ENCODE results near the gene EGFLAM.
"Not testable (repeated sequence)": the region's sequence is repeated elsewhere in the genome, so short reads cannot be mapped to it uniquely, and the experiment has no call there.

Gene EGFLAM

DNA sequence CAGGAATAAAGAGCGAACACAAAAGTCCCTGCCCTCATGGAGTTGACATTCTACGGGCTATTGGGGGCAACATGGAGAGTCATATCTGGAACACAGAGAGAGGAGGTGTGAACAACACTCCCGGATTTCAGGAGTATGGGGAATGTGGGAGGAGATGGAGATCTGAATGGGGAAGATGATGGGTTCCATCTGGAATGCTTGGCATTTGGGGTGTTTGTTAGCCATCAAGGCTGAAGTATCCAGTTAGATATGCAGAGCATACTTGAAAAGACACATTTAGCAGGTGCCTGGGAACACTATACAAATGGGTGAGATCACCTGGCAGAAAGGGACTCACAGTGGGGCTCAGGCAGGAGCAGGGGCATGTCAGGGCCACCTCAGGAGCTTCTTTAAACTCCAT is 61.1 kb downstream of the EGFLAM start:
- Histone ChIP-seq H3K9me3 (ENCODE audit: control insufficient read depth in 5 of 5, low read length in 5 of 5) (no peaks in the 10 kb centered on the region), H3K4me3 (ENCODE audit: low read depth in 1 of 5, low read length in 5 of 5) (no peak overlapping the region)

DNA sequence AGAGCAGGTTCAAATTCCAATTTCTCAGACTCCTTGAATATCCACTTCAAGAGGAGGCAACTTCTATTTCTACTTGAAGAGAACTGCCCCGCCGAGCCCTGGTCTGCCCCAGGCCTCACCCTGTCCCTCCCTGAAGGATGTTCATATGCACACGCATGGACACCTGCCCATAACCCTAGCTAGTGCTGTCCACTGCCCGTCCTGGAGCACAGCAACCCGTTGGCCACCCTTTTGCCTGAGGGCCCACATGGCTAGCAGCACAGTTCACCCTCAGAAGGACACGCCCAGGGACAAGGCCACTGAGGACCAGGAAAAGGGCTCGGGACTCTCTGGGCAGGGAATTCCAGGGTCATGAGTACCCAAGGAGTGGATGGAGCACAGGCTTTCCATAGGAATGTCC is 63.6 kb downstream of the EGFLAM start:
- Histone ChIP-seq H3K27me3 (ENCODE audit: control insufficient read depth in 5 of 5, insufficient read depth in 4 of 5, low read length in 5 of 5) (no peaks in the 10 kb centered on the region), H3K9ac (ENCODE audit: low read length in 5 of 5) (no peak overlapping the region), H3K4me3 (ENCODE audit: low read depth in 1 of 5, low read length in 5 of 5) (no peak overlapping the region), H3K27ac (ENCODE audit: low read depth, low read length) (no peak overlapping the region), H3K36me3 (ENCODE audit: control insufficient read depth in 5 of 5, insufficient read depth in 5 of 5, low read length in 5 of 5) (no peaks in the 10 kb centered on the region), H3K9me3 (ENCODE audit: control insufficient read depth in 5 of 5, low read length in 5 of 5) (no peaks in the 10 kb centered on the region), H3K4me1 (ENCODE audit: control insufficient read depth in 5 of 5, insufficient read depth in 5 of 5, low read length in 5 of 5) (peaks cover 0 to 2% (median 0%) of the 10 kb centered on the region in 5 donors)

More for the DNA sequence above, 61.1 kb downstream of the EGFLAM start:
- Histone ChIP-seq H3K27me3 (ENCODE audit: control insufficient read depth in 5 of 5, insufficient read depth in 4 of 5, low read length in 5 of 5) (no peaks in the 10 kb centered on the region), H3K9ac (ENCODE audit: low read length in 5 of 5) (no peak overlapping the region), H3K36me3 (ENCODE audit: control insufficient read depth in 5 of 5, insufficient read depth in 5 of 5, low read length in 5 of 5) (no peaks in the 10 kb centered on the region), H3K27ac (ENCODE audit: low read depth, low read length) (no peak overlapping the region), H3K4me1 (ENCODE audit: control insufficient read depth in 5 of 5, insufficient read depth in 5 of 5, low read length in 5 of 5) (peaks cover 0 to 9% (median 6%) of the 10 kb centered on the region in 5 donors)

DNA sequence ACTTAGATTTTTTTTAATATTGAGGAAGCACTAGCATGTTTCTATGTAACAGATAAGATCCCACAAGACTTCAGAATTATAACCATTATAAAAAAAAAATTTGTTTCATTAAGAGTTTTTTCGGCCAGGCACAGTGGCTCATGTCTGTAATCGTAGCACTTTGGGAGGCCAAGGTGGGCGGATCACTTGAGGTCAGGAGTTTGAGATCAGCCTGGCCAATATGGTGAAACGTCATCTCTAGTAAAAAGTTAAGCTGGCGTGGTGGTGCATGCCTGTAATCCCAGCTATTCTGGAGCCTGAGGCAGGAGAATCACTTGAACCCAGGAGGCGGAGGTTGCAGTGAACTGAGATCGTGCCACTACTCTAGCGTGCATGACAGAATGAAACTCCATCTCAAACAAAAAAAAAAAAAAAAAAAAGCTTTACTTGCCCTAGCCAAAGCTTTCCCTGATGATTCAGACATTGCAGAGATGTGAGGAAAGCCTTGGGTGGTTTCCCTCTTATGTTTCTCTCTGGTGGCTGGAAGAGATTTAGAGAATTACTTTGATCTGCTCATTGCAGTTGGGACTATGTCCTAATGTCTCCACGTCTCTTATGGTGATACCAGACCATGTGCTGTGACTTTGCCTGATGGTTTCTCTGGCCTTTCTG is 65.4 kb downstream of the EGFLAM start:
- Histone ChIP-seq H3K9ac (ENCODE audit: low read length in 5 of 5) (no peak overlapping the region), H3K36me3 (ENCODE audit: control insufficient read depth in 5 of 5, insufficient read depth in 5 of 5, low read length in 5 of 5) (no peaks in the 10 kb centered on the region), H3K27me3 (ENCODE audit: control insufficient read depth in 5 of 5, insufficient read depth in 4 of 5, low read length in 5 of 5) (no peaks in the 10 kb centered on the region), H3K4me1 (ENCODE audit: control insufficient read depth in 5 of 5, insufficient read depth in 5 of 5, low read length in 5 of 5) (no peaks in the 10 kb centered on the region), H3K9me3 (ENCODE audit: control insufficient read depth in 5 of 5, low read length in 5 of 5) (no peaks in the 10 kb centered on the region), H3K27ac (ENCODE audit: low read depth, low read length) (no peak overlapping the region), H3K4me3 (ENCODE audit: low read depth in 1 of 5, low read length in 5 of 5) (no peak overlapping the region)

DNA sequence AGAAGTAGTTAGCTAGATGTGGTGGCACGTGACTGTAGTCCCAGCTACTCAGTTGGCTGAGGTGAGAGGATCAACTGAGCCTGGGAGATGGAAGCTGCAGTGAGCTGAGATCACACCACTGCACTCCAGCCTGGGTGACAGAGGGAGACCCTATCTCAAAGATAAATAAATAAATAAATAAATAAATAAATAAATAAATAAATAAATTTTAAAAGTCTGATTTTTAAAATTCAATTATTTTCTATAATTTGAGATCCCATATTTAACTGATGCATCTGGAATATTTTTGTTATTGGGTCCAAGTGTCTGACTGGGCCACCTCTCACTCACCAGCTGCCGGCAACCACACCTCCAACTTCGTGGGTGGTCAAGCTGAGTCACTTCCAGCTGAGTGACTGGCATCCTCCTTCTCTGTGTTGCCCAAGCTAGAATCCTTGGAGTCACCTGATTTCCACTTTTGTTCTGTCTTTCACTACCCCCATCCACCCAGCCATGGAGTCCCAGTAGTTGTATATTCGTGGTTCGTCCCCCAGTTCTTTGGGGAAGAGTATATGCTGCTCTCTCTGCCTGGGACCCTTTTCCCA is 70.9 kb downstream of the EGFLAM start:
- Histone ChIP-seq H3K27ac (ENCODE audit: low read depth, low read length) (no peak overlapping the region), H3K9me3 (ENCODE audit: control insufficient read depth in 5 of 5, low read length in 5 of 5) (no peaks in the 10 kb centered on the region), H3K36me3 (ENCODE audit: control insufficient read depth in 5 of 5, insufficient read depth in 5 of 5, low read length in 5 of 5) (no peaks in the 10 kb centered on the region), H3K4me3 (ENCODE audit: low read depth in 1 of 5, low read length in 5 of 5) (no peak overlapping the region), H3K9ac (ENCODE audit: low read length in 5 of 5) (no peak overlapping the region), H3K4me1 (ENCODE audit: control insufficient read depth in 5 of 5, insufficient read depth in 5 of 5, low read length in 5 of 5) (no peaks in the 10 kb centered on the region), H3K27me3 (ENCODE audit: control insufficient read depth in 5 of 5, insufficient read depth in 4 of 5, low read length in 5 of 5) (no peaks in the 10 kb centered on the region)

DNA sequence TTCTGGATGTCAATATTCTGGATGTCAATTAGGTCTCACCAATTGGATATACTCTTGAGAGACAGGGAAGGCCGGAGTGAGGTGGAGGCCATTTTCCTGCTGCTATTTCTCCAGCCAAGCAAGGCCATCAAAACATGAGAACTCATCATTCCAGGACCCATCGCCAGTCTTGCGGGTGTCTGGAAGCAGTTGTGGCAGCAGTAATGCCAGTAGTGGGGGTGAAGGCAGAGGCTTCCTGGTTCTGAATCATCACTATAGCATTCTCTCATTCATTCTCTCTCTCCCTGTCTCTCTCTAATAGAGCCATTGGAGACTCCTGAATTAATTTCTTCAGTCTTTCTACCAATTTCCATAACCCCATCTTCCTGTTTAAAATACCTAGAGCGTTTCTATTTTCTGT is 71.8 kb downstream of the EGFLAM start:
- no peaks in the 10 kb centered on the region for H3K36me3 ChIP-seq (ENCODE audit: control insufficient read depth in 5 of 5, insufficient read depth in 5 of 5, low read length in 5 of 5)
- no peaks in the 10 kb centered on the region for H3K4me1 ChIP-seq (ENCODE audit: control insufficient read depth in 5 of 5, insufficient read depth in 5 of 5, low read length in 5 of 5)
- no peaks in the 10 kb centered on the region for H3K27me3 ChIP-seq (ENCODE audit: control insufficient read depth in 5 of 5, insufficient read depth in 4 of 5, low read length in 5 of 5)
- H3K4me3 ChIP-seq (ENCODE audit: low read depth in 1 of 5, low read length in 5 of 5): no peak overlapping the region
- H3K9ac ChIP-seq (ENCODE audit: low read length in 5 of 5): no peak overlapping the region
- no peaks in the 10 kb centered on the region for H3K9me3 ChIP-seq (ENCODE audit: control insufficient read depth in 5 of 5, low read length in 5 of 5)
- no peak overlapping the region for H3K27ac ChIP-seq (ENCODE audit: low read depth, low read length)

DNA sequence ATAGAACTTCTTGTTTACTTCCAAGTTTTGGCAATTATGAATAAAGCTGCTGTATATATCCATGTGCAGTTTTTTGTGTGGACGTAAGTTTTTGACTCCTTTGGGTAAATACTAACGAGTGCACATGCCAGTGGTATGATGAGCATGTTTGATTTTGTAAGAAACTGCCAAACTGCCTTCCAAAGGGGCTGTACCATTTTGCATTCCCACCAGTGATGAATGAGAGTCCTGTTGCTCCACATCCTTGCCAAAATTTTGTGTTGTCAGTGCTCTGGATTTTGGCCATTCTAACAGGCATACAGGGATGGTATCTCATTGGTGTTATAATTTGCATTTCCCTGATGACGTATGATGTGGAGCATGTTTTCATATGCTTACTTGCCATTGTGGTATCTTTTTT is 73.5 kb downstream of the EGFLAM start:
- H3K27ac ChIP-seq (ENCODE audit: low read depth, low read length): no peak overlapping the region
- no peaks in the 10 kb centered on the region for H3K9me3 ChIP-seq (ENCODE audit: control insufficient read depth in 5 of 5, low read length in 5 of 5)
- H3K4me3 ChIP-seq (ENCODE audit: low read depth in 1 of 5, low read length in 5 of 5): no peak overlapping the region
- H3K27me3 ChIP-seq (ENCODE audit: control insufficient read depth in 5 of 5, insufficient read depth in 4 of 5, low read length in 5 of 5): no peaks in the 10 kb centered on the region
- H3K36me3 ChIP-seq (ENCODE audit: control insufficient read depth in 5 of 5, insufficient read depth in 5 of 5, low read length in 5 of 5): no peaks in the 10 kb centered on the region
- no peaks in the 10 kb centered on the region for H3K4me1 ChIP-seq (ENCODE audit: control insufficient read depth in 5 of 5, insufficient read depth in 5 of 5, low read length in 5 of 5)
- no peak overlapping the region for H3K9ac ChIP-seq (ENCODE audit: low read length in 5 of 5)

DNA sequence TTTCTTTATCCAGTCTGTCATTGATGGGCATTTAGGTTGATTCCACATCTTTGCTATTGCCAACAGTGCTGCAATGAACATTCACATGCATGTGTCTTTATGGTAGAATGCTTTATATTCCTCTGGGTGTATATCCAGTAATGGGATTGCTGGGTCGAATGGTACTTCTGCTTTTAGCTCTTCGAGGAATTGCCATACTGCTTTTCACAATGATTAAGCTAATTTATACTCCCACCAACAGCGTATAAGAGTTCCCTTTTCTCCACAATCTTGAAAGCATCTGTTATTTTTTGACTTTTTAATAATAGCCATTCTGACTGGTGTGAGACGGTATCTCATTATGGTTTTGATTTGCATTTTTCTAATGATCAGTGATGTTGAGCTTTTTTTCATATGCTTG is 74.8 kb downstream of the EGFLAM start:
- not testable (repeated sequence) for H3K27ac ChIP-seq (ENCODE audit: low read depth, low read length); H3K4me3 ChIP-seq (ENCODE audit: low read depth in 1 of 5, low read length in 5 of 5); H3K36me3 ChIP-seq (ENCODE audit: control insufficient read depth in 5 of 5, insufficient read depth in 5 of 5, low read length in 5 of 5); H3K9ac ChIP-seq (ENCODE audit: low read length in 5 of 5); H3K9me3 ChIP-seq (ENCODE audit: control insufficient read depth in 5 of 5, low read length in 5 of 5); H3K27me3 ChIP-seq (ENCODE audit: control insufficient read depth in 5 of 5, insufficient read depth in 4 of 5, low read length in 5 of 5); H3K4me1 ChIP-seq (ENCODE audit: control insufficient read depth in 5 of 5, insufficient read depth in 5 of 5, low read length in 5 of 5)

DNA sequence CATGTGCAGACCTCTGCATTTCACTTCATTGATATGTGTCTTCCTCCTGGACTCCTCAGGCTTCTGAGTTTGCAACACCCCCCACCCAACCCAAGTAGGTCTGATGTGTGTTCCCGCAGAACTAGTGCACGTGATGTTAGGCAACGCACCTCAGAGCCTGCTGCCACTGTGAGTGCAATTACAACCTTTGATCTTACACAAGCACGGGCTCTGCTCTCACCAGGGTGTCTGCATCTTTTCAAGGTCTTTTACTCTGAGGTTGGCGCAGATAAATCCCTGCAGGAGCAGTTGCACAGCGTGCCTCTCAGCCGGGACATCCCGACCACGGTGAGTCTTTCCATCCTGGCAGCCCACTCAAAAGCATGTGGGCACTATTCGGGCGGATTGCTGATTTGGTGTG is 80.1 kb downstream of the EGFLAM start:
- Histone ChIP-seq H3K9ac (ENCODE audit: low read length in 5 of 5) (no peak overlapping the region), H3K9me3 (ENCODE audit: control insufficient read depth in 5 of 5, low read length in 5 of 5) (no peaks in the 10 kb centered on the region), H3K4me3 (ENCODE audit: low read depth in 1 of 5, low read length in 5 of 5) (no peak overlapping the region), H3K4me1 (ENCODE audit: control insufficient read depth in 5 of 5, insufficient read depth in 5 of 5, low read length in 5 of 5) (no peaks in the 10 kb centered on the region), H3K27me3 (ENCODE audit: control insufficient read depth in 5 of 5, insufficient read depth in 4 of 5, low read length in 5 of 5) (peaks cover 0 to 6% (median 4%) of the 10 kb centered on the region in 5 donors), H3K27ac (ENCODE audit: low read depth, low read length) (no peak overlapping the region), H3K36me3 (ENCODE audit: control insufficient read depth in 5 of 5, insufficient read depth in 5 of 5, low read length in 5 of 5) (no peaks in the 10 kb centered on the region)

DNA sequence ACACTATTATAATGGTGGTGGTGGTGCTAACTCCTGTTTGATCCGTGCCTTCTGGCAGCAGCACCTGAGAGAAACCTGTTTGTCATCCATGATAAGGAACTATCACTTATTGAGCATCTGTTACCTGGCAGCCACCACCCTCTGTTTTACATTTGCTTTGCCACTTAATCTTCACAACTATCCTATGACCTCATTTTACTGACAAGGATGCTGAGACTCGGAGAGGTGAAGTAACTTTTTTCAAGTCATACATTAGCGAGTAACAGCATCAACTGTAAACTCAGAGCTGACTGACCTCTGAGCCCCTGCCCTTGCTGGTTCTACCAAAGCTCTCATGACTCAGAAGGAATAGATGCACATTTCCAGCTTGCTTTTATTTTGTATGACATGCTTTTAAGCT is 81.1 kb downstream of the EGFLAM start:
- H3K9ac ChIP-seq (ENCODE audit: low read length in 5 of 5): no peak overlapping the region
- no peaks in the 10 kb centered on the region for H3K9me3 ChIP-seq (ENCODE audit: control insufficient read depth in 5 of 5, low read length in 5 of 5)
- H3K4me1 ChIP-seq (ENCODE audit: control insufficient read depth in 5 of 5, insufficient read depth in 5 of 5, low read length in 5 of 5): no peaks in the 10 kb centered on the region
- no peaks in the 10 kb centered on the region for H3K36me3 ChIP-seq (ENCODE audit: control insufficient read depth in 5 of 5, insufficient read depth in 5 of 5, low read length in 5 of 5)
- no peak overlapping the region for H3K27ac ChIP-seq (ENCODE audit: low read depth, low read length)
- peaks cover 0 to 6% (median 4%) of the 10 kb centered on the region in 5 donors for H3K27me3 ChIP-seq (ENCODE audit: control insufficient read depth in 5 of 5, insufficient read depth in 4 of 5, low read length in 5 of 5)
- no peak overlapping the region for H3K4me3 ChIP-seq (ENCODE audit: low read depth in 1 of 5, low read length in 5 of 5)

DNA sequence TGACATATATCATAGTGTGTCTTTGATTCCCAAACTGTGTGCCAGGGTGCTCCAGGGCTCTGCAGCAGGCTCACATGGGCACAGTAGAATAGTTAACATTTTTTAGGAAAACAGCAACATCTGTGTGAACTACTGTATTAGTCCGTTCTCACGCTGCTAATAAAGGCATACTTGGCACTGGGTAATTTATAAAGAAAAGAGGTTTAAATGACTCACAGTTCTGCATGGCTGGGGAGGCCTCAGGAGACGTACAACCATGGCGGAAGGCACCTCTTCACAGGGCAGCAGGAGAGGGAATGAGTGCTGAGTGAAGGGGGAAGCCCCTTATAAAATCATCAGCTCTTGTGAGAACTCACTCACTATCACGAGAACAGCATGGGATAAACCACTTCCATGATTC is 82.7 kb downstream of the EGFLAM start:
- no peaks in the 10 kb centered on the region for H3K4me1 ChIP-seq (ENCODE audit: control insufficient read depth in 5 of 5, insufficient read depth in 5 of 5, low read length in 5 of 5)
- H3K4me3 ChIP-seq (ENCODE audit: low read depth in 1 of 5, low read length in 5 of 5): no peak overlapping the region
- H3K27ac ChIP-seq (ENCODE audit: low read depth, low read length): no peak overlapping the region
- no peaks in the 10 kb centered on the region for H3K9me3 ChIP-seq (ENCODE audit: control insufficient read depth in 5 of 5, low read length in 5 of 5)
- no peak overlapping the region for H3K9ac ChIP-seq (ENCODE audit: low read length in 5 of 5)
- H3K27me3 ChIP-seq (ENCODE audit: control insufficient read depth in 5 of 5, insufficient read depth in 4 of 5, low read length in 5 of 5): peaks cover 2 to 6% (median 4%) of the 10 kb centered on the region in 5 donors
- H3K36me3 ChIP-seq (ENCODE audit: control insufficient read depth in 5 of 5, insufficient read depth in 5 of 5, low read length in 5 of 5): no peaks in the 10 kb centered on the region
